NT2/D1 (cell line): Measurements from ENCODE around the gene GP1BB.

ENCODE experiments used
- YY1 ChIP-seq: IDR thresholded peaks from 2 replicates; pipeline ENCODE4 v1.6.1; 2011; ENCODE audit not compliant: insufficient read length, insufficient read depth
- ZNF274 ChIP-seq: IDR thresholded peaks from 2 replicates; pipeline ENCODE4 v1.6.1; 2011; ENCODE audit warnings: mild to moderate bottlenecking, low read depth, low read length

DNA sequence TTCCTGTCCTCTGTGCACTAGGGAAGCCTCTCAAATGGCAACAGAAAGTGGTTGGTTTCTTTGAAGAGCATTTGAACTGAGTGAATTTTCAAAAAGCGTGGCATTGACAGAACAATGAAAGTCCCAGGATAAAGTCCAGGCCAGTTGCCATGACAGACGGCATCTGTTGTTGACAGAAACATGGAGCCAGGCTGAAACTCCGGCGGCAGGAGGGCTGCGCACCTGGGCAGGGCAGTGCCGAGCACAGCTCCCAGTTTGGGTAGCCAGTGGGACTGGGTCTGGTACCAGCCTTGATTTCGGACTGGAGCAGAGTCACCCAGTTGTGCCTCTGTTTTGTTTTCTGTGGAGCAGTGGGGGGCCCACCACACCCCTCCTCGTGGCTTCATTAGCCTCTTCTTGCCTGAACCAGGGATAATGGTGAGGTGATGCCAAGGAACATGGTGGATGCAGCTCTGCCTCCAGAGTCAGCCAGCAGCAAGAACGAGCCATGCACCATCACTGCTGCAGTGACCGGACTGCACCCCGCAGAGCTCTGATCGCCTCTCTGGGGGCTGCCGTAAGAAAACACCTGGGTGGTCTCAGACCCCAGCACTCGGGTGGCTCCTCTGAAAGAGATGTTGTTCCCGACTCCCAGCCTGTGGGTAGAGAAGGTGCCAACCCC, 18.9 kb upstream of the GP1BB start:
- no peak for TF ChIP-seq ZNF274
- TF ChIP-seq YY1, result no peak
